ENCODE measurements around the gene KHNYN.

The KHNYN gene

DNA sequence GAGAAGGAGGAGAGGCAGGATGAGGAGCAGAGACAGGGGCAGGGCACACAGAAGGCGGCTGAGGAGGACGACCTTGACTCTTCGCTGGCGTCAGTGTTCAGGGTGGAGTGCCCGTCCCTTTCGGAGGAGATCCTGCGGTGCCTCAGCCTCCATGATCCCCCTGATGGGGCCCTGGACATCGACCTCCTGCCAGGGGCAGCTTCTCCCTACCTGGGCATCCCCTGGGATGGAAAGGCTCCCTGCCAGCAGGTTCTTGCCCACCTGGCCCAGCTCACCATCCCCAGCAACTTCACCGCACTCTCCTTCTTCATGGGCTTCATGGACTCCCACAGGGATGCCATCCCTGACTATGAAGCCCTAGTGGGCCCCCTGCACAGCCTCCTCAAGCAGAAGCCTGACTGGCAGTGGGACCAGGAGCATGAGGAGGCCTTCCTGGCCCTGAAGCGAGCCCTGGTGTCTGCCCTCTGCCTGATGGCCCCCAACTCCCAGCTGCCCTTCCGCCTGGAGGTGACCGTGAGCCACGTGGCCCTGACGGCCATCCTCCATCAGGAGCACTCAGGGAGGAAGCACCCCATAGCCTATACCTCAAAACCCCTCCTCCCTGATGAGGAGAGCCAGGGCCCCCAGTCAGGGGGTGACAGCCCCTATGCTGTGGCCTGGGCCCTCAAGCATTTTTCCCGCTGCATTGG is 14.9 kb upstream of the KHNYN start:
- TF ChIP-seq, protein P1, sequence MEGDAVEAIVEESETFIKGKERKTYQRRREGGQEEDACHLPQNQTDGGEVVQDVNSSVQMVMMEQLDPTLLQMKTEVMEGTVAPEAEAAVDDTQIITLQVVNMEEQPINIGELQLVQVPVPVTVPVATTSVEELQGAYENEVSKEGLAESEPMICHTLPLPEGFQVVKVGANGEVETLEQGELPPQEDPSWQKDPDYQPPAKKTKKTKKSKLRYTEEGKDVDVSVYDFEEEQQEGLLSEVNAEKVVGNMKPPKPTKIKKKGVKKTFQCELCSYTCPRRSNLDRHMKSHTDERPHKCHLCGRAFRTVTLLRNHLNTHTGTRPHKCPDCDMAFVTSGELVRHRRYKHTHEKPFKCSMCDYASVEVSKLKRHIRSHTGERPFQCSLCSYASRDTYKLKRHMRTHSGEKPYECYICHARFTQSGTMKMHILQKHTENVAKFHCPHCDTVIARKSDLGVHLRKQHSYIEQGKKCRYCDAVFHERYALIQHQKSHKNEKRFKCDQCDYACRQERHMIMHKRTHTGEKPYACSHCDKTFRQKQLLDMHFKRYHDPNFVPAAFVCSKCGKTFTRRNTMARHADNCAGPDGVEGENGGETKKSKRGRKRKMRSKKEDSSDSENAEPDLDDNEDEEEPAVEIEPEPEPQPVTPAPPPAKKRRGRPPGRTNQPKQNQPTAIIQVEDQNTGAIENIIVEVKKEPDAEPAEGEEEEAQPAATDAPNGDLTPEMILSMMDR (IDR thresholded peaks at IDR 0.05; ENCODE audit: control extremely low read depth, extremely low read depth, low read depth, missing control alignments): no peak
- CTCF ChIA-PET: interaction anchor here (0.8 to 4.8 kb wide), 6 partner anchors 9 to 81 kb away, joined by 3 to 33 read pairs (median 8); partner anchors contain the start of genes CBLN3 and KHNYN
- DNase-seq (ENCODE audit: extremely low spot score): no peak
- POLR2A ChIA-PET: no interaction called here

DNA sequence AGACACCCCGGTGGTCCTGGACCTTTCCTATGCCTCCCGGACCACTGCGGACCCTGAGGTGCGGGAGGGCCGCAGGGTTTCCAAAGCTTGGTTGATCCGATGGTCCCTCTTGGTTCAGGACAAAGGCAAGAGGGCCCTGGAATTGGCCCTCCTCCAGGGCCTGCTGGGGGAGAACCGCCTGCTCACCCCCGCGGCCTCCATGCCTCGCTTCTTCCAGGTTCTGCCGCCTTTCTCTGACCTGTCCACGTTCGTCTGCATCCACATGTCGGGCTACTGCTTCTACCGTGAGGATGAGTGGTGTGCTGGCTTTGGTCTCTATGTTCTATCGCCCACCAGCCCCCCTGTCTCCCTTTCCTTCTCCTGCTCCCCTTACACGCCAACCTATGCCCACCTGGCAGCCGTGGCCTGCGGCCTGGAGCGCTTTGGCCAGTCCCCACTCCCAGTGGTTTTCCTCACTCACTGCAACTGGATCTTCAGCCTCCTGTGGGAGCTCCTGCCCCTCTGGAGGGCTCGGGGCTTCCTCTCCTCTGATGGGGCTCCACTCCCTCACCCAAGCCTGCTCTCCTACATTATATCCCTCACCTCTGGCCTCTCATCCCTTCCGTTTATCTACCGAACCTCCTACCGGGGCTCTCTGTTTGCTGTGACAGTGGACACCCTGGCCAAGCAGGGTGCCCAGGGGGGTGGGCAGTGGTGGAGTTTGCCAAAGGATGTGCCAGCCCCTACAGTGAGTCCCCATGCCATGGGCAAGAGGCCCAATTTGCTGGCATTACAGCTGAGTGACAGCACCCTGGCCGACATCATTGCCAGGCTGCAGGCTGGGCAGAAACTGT is 14.1 kb upstream of the KHNYN start:
- DNase-seq (ENCODE audit: extremely low spot score): no peak
- TF ChIP-seq, protein P1 (IDR thresholded peaks at IDR 0.05; ENCODE audit: control extremely low read depth, extremely low read depth, low read depth, missing control alignments): no peak
- CTCF ChIA-PET: interaction anchor here (0.6 to 2.9 kb wide), 4 partner anchors 8 to 21 kb away, joined by 3 to 14 read pairs (median 5); no protein-coding TSS in a partner anchor
- POLR2A ChIA-PET: no interaction called here

DNA sequence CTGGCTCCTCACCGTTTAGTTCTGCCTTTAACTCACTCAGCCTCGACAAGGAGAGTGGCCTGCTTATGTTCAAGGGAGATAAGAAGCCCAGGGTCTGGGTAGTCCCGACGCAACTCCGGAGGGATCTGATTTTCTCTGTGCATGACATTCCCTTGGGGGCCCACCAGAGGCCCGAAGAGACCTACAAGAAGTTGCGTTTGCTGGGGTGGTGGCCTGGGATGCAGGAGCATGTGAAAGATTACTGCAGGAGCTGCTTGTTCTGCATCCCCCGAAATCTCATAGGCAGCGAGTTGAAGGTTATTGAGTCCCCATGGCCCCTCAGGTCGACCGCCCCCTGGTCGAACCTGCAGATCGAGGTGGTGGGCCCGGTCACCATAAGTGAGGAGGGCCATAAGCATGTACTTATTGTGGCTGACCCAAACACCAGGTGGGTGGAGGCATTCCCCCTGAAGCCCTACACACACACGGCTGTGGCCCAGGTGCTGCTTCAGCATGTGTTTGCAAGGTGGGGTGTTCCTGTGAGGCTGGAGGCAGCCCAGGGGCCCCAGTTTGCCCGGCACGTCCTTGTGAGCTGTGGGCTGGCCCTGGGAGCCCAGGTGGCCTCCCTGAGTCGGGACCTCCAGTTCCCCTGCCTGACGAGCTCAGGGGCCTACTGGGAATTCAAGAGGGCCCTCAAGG is 13.4 kb upstream of the KHNYN start:
- ChIA-PET CTCF (interaction anchor here (0.6 to 3.8 kb wide), 2 partner anchors 15 to 83 kb away, joined by 3 to 17 read pairs; no protein-coding TSS in a partner anchor), POLR2A (no interaction called here)
- TF ChIP-seq, protein P1 (IDR thresholded peaks at IDR 0.05; ENCODE audit: control extremely low read depth, extremely low read depth, low read depth, missing control alignments): no peak
- no peak for DNase-seq (ENCODE audit: extremely low spot score)

DNA sequence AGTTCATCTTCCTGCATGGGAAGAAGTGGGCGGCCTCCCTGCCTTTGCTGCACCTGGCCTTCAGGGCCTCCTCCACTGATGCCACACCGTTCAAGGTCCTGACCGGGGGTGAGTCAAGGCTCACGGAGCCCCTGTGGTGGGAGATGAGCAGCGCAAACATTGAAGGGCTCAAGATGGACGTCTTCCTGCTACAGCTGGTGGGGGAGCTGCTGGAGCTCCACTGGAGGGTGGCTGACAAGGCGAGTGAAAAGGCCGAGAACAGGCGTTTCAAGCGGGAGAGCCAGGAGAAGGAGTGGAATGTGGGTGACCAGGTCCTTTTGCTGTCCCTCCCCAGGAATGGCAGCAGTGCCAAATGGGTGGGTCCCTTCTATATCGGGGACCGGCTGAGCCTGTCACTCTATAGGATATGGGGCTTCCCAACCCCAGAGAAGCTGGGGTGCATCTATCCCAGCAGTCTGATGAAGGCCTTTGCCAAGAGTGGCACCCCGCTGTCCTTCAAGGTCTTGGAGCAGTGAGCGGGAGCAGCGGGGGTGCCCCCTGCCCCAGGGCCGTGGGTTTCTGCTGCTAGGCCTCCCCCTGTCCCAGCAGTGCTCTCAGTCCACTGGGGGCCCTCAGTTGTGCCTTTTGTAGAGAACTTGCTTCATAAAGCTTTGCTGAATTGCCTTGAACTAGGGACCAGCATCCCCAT is 12.7 kb upstream of the KHNYN start:
- TF ChIP-seq, protein P1 (IDR thresholded peaks at IDR 0.05; ENCODE audit: control extremely low read depth, extremely low read depth, low read depth, missing control alignments): no peak
- ChIA-PET CTCF (interaction anchor here (1.4 to 3.8 kb wide), 2 partner anchors 10 to 84 kb away, joined by 3 to 17 read pairs; no protein-coding TSS in a partner anchor), POLR2A (no interaction called here)
- no peak for DNase-seq (ENCODE audit: extremely low spot score)

DNA sequence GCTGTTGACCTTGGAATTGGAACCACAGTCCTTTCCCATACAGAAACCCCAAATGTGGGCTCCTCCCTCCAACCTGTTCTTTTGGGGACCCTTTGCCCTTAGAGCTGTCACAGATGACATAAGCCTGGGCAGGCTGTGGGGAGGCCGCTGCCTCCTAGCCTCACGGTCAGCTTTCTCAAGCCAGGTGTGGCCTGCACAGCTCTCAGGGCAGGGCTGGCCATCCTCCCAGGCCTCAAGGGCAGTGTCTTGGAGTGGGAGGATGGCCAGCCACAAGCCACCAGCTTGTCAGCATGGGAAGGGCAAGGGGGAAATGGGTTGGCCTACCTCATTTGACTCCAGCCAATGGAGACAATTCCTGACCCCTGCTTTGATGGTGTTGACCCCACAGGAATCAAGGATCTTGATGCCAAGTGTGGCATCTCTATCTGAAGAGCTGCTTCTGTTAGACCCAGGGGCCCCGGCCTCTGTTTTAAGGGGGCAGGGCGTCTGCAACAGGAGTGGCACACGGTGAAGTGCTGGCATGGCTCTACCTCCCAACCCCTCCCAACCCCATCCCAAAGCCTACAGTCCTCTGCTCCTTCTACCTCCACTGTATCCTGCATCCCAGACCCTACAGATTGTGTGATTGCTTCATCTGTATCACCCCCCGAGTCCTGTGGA is 11.8 kb upstream of the KHNYN start:
- TF ChIP-seq, protein P1 (IDR thresholded peaks at IDR 0.05; ENCODE audit: control extremely low read depth, extremely low read depth, low read depth, missing control alignments): no peak
- ChIA-PET CTCF (interaction anchor here (1.0 to 3.8 kb wide), 6 partner anchors 9 to 85 kb away, joined by 3 to 19 read pairs (median 9); no protein-coding TSS in a partner anchor), POLR2A (no interaction called here)
- no peak for DNase-seq (ENCODE audit: extremely low spot score)
